GM23248 (cell line): ENCODE results near the gene MSH3. TPM values are rescaled to one million over a fixed set of nuclear protein-coding genes. Genes with fewer than 3 reads are reported as not detected.

Experiments
- DNase-seq: peaks from one replicate; pipeline ENCODE4 v3.0.0-alpha.2; 2015
- H2AFZ ChIP-seq: fragments of 200-600 bp; sonication (generic); 2 replicates; pipeline ENCODE4 v1.6.1; 2016; ENCODE audit warnings: antibody characterized with exemption
- H3F3A ChIP-seq: fragments of 200-600 bp; sonication (generic); 2 replicates; pipeline ENCODE4 v1.6.1; 2016; ENCODE audit warnings: mild to moderate bottlenecking, antibody characterized with exemption, mixed run types; ENCODE audit not compliant: insufficient read depth
- H3K27ac ChIP-seq: fragments of 200-600 bp; sonication (generic); 2 replicates; pipeline ENCODE4 v1.5.1; 2016; ENCODE audit warnings: mild to moderate bottlenecking
- H3K27me3 ChIP-seq: fragments of 200-600 bp; sonication (generic); replicated peaks from 2 replicates; pipeline ENCODE4 v1.6.1; 2016; ENCODE audit warnings: mild to moderate bottlenecking; ENCODE audit not compliant: insufficient read depth
- H3K36me3 ChIP-seq: fragments of 200-600 bp; sonication (generic); 2 replicates; pipeline ENCODE4 v1.6.1; 2016; ENCODE audit warnings: low read depth, mild to moderate bottlenecking
- H3K4me1 ChIP-seq: fragments of 200-600 bp; sonication (generic); 2 replicates; pipeline ENCODE4 v1.6.1; 2016; ENCODE audit warnings: mild to moderate bottlenecking; ENCODE audit not compliant: insufficient read depth
- H3K4me2 ChIP-seq: fragments of 200-600 bp; sonication (generic); one replicate; pipeline ENCODE4 v1.6.1; 2016; ENCODE audit warnings: mild to moderate bottlenecking; ENCODE audit not compliant: unreplicated experiment
- H3K4me3 ChIP-seq: fragments of 200-600 bp; sonication (generic); 2 replicates; pipeline ENCODE4 v1.5.1; 2016; ENCODE audit warnings: mild to moderate bottlenecking
- H3K79me2 ChIP-seq: fragments of 200-600 bp; sonication (generic); 2 replicates; pipeline ENCODE4 v1.6.1; 2016; ENCODE audit warnings: mild to moderate bottlenecking; ENCODE audit not compliant: insufficient read depth
- H3K9ac ChIP-seq: fragments of 200-600 bp; sonication (generic); 2 replicates; pipeline ENCODE4 v1.6.1; 2016; ENCODE audit warnings: mild to moderate bottlenecking
- H3K9me2 ChIP-seq: fragments of 200-600 bp; sonication (generic); 2 replicates; pipeline ENCODE4 v1.6.1; 2016; ENCODE audit warnings: mixed run types, mild to moderate bottlenecking, moderate library complexity; ENCODE audit not compliant: insufficient read depth
- H3K9me3 ChIP-seq: fragments of 200-600 bp; sonication (generic); one replicate; pipeline ENCODE4 v1.6.1; 2017; ENCODE audit warnings: low read depth
- H4K20me1 ChIP-seq: fragments of 200-600 bp; sonication (generic); 2 replicates; pipeline ENCODE4 v1.6.0; 2016; ENCODE audit not compliant: insufficient read depth
- EZH2 ChIP-seq: fragments of 200-600 bp; sonication (generic); IDR thresholded peaks from 2 replicates; pipeline ENCODE4 v1.6.1; 2018; ENCODE audit warnings: antibody characterized with exemption, mild to moderate bottlenecking; ENCODE audit not compliant: insufficient read depth, poor library complexity, severe bottlenecking
- EZH2phosphoT487 ChIP-seq: fragments of 200-600 bp; sonication (generic); IDR thresholded peaks from 2 replicates; pipeline ENCODE4 v1.6.1; 2018; ENCODE audit warnings: antibody characterized with exemption, moderate library complexity, mild to moderate bottlenecking, low read depth; ENCODE audit not compliant: insufficient read depth
- WGBS, 2 experiments: methylation state at CpG; one replicate each; pipeline ENCODE4 v1.1.6; 2015 to 2017; ENCODE audit warnings: low lambda C conversion rate in 2 of 2, low coverage in 1 of 2; ENCODE audit errors: missing lambda C conversion rate in 2 of 2; 5-methylcytosine and 5-hydroxymethylcytosine counted together
- in situ Hi-C: fragments of 300-500 bp; cut with MboI; formaldehyde crosslinking; loops from 2 replicates; pipeline ENCODE4 v1.15.0; 2020
- polyA plus RNA-seq: library from polyadenylated mRNA; unstranded; fragments of >200 nt; fragmentation: Nextera tagmentation; extraction: Ambion mirVana; gene quantifications from 2 replicates; pipeline ENCODE4 v1.2.1, GENCODE V29; 2016
- total RNA-seq: library from RNA; depleted of rRNA; stranded (reverse); fragments of >200 nt; shearing (Covaris generic); gene quantifications from 2 replicates; pipeline ENCODE4 v1.2.3, GENCODE V29; 2014

Gene MSH3
- total and polyA plus RNA-seq, 2 experiments from 2014 or later: 11.7 to 14.0 TPM

- Histone ChIP-seq H3K4me3 (no peak overlapping the region), H3K9me3 (no peaks in the 10 kb centered on the region), H3K4me2 (no peak overlapping the region), H3K36me3 (0 out of 2 replicates have a peak, but pooled peaks cover 1% of the 10 kb centered on the region), H3K4me1 (no peaks in the 10 kb centered on the region), H4K20me1 (no peaks in the 10 kb centered on the region), H3F3A (no peaks in the 10 kb centered on the region), H3K9ac (no peak overlapping the region), H3K9me2 (no peaks in the 10 kb centered on the region), H2AFZ (no peak overlapping the region), H3K27me3 (no peaks in the 10 kb centered on the region), H3K27ac (no peak overlapping the region), H3K79me2 (no peaks in the 10 kb centered on the region)
- in situ Hi-C loops: no loop called here
- no peak for TF ChIP-seq EZH2
- no peak for TF ChIP-seq EZH2phosphoT487
- DNase-seq: no peak
- WGBS, 2 experiments: 97 to 99% methylated on average over 11 of the region's 11 CpGs
Observed at GRCh38 chr5:80631278-80632259, 22.9 kb upstream of the MSH3 start.

- H3K79me2 ChIP-seq: no peaks in the 10 kb centered on the region
- H3K4me3 ChIP-seq: no peak overlapping the region
- H3K27me3 ChIP-seq: no peaks in the 10 kb centered on the region
- no peaks in the 10 kb centered on the region for H3F3A ChIP-seq
- H4K20me1 ChIP-seq: no peaks in the 10 kb centered on the region
- no peak overlapping the region for H3K27ac ChIP-seq
- no peak for DNase-seq
- 96 to 99% methylated on average over 2 of the region's 2 CpGs for WGBS, 2 experiments
- in situ Hi-C loops: no loop called here
- no peak overlapping the region for H3K4me2 ChIP-seq
- H3K9me3 ChIP-seq: no peaks in the 10 kb centered on the region
- H2AFZ ChIP-seq: no peak overlapping the region
- 0 out of 2 replicates have a peak, but pooled peaks cover 5% of the 10 kb centered on the region for H3K36me3 ChIP-seq
- H3K4me1 ChIP-seq: no peaks in the 10 kb centered on the region
- no peak overlapping the region for H3K9ac ChIP-seq
- H3K9me2 ChIP-seq: no peaks in the 10 kb centered on the region
- TF ChIP-seq EZH2: no peak
- TF ChIP-seq EZH2phosphoT487: no peak
Observed at GRCh38 chr5:80632700-80633099, 21.8 kb upstream of the MSH3 start.

GRCh38 chr5:80634193-80634592 is 20.3 kb upstream of the MSH3 start:
- in situ Hi-C loops: no loop called here
- H3K79me2 ChIP-seq: no peaks in the 10 kb centered on the region
- no peak overlapping the region for H3K4me2 ChIP-seq
- no peaks in the 10 kb centered on the region for H3K9me2 ChIP-seq
- H3F3A ChIP-seq: no peaks in the 10 kb centered on the region
- no peak overlapping the region for H2AFZ ChIP-seq
- H4K20me1 ChIP-seq: no peaks in the 10 kb centered on the region
- peaks cover 13% of the 10 kb centered on the region; the same call in 1 of the 2 replicates for H3K36me3 ChIP-seq
- no peak overlapping the region for H3K4me3 ChIP-seq
- H3K9me3 ChIP-seq: no peaks in the 10 kb centered on the region
- no peak overlapping the region for H3K27ac ChIP-seq
- no peaks in the 10 kb centered on the region for H3K4me1 ChIP-seq
- no peak for DNase-seq
- TF ChIP-seq EZH2 (no peak), EZH2phosphoT487 (no peak)
- no peak overlapping the region for H3K9ac ChIP-seq
- no peaks in the 10 kb centered on the region for H3K27me3 ChIP-seq

GRCh38 chr5:80641353-80641752 is 13.1 kb upstream of the MSH3 start:
- no peak overlapping the region for H2AFZ ChIP-seq
- no peak for DNase-seq
- no peaks in the 10 kb centered on the region for H3K9me3 ChIP-seq
- peaks cover 13% of the 10 kb centered on the region; the same call in 1 of the 2 replicates for H3K36me3 ChIP-seq
- in situ Hi-C loops: no loop called here
- no peaks in the 10 kb centered on the region for H4K20me1 ChIP-seq
- no peak overlapping the region for H3K27ac ChIP-seq
- H3K9me2 ChIP-seq: no peaks in the 10 kb centered on the region
- no peaks in the 10 kb centered on the region for H3K79me2 ChIP-seq
- H3F3A ChIP-seq: no peaks in the 10 kb centered on the region
- no peaks in the 10 kb centered on the region for H3K27me3 ChIP-seq
- no peaks in the 10 kb centered on the region for H3K4me1 ChIP-seq
- WGBS, 2 experiments: 83 to 90% methylated on average over 4 of the region's 4 CpGs
- H3K9ac ChIP-seq: no peak overlapping the region
- H3K4me3 ChIP-seq: no peak overlapping the region
- TF ChIP-seq EZH2phosphoT487 (no peak), EZH2 (no peak)
- H3K4me2 ChIP-seq: no peak overlapping the region
